ENCODE results near the gene SEC14L6.
"Not testable (repeated sequence)": the region's sequence is repeated elsewhere in the genome, so short reads cannot be mapped to it uniquely, and the experiment has no call there.

SEC14L6 gene

DNA sequence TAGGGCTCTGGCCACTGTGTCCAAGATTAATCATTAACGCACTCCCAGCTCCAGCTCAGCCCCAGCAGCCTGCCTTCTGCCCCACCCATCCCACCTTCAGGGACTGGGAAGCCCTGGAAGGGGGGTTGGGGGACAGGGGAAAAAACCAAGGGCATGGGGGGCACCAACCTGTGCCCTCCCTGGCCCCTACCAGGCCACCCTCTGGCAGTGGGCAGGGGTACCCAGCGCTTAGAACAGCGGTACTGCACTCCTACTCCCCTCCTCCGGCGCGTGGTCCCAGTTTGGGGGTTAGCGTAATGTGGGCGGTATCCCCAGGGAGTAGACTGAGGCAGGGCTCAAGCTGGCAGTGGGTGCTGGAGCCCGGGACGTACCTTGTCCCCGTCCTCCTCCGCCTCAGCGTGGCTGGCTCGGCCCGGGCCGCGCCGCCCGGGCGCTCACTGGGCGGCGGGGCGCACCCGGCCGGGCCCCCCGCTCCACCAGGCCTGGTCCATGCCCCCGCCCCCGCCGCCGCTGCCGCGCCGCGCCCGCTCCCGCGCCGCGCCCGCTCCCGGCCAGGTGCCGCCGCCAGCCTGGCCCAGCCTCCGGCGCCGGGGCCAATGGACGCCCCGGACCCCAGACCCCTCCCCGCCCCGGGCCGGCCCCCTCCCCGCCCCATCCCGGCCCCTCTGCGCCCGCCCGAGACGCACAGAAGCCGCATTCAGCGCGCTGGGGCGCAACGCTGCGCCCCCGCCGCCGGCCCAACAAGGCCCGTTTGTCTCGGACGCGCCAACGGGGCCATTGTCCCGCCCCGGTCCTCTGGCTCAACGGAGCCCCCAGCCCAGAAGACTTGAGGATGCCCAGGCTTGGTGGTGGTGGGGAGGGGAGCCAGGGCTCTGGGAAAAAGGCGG, 27.8 kb upstream of the SEC14L6 start, which contains the start of gene GAL3ST1:
GAL3ST1 (minus strand) TSS at position 571 of the 887 bp plus-strand sequence. CDS start 17,273 bp downstream, outside the sequence.
- ChIA-PET POLR2A (ENCODE audit: low non-redundant PET) (no interaction called here), CTCF (no interaction called here)
- TF ChIP-seq, protein P1, sequence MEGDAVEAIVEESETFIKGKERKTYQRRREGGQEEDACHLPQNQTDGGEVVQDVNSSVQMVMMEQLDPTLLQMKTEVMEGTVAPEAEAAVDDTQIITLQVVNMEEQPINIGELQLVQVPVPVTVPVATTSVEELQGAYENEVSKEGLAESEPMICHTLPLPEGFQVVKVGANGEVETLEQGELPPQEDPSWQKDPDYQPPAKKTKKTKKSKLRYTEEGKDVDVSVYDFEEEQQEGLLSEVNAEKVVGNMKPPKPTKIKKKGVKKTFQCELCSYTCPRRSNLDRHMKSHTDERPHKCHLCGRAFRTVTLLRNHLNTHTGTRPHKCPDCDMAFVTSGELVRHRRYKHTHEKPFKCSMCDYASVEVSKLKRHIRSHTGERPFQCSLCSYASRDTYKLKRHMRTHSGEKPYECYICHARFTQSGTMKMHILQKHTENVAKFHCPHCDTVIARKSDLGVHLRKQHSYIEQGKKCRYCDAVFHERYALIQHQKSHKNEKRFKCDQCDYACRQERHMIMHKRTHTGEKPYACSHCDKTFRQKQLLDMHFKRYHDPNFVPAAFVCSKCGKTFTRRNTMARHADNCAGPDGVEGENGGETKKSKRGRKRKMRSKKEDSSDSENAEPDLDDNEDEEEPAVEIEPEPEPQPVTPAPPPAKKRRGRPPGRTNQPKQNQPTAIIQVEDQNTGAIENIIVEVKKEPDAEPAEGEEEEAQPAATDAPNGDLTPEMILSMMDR (conservative IDR thresholded peaks at IDR 0.05; ENCODE audit: low read depth): no peak
- no peak for DNase-seq (ENCODE audit: low spot score)
- peak within 1 kb of the TSS; percentile 8 for H3K27ac ChIP-seq

DNA sequence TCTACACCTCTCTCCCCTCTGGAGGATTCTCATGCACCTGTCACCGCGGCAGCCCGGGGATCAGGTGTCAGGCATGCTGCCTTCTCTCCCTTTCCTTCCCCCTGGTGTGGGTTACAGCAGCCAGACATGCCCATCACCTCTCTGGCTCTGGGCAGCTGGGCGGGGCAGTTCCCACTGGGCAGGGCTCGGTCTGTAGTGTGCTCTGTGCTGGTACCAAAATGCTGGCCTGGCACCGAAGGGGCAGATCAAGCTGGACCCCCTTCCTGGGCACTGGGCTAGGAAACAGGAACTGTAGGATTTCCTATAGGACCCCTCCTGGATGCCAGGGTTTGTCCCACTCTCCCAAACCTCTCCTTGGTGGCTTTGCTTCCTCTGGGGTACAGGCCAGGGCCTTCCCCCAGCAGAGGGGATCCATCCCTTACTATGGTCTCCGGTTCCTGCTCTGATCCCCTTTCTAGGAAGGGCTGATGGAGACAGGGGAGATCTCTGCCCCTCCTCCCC, 27.1 kb upstream of the SEC14L6 start:
- no peak for DNase-seq (ENCODE audit: low spot score)
- TF ChIP-seq, protein P1 (conservative IDR thresholded peaks at IDR 0.05; ENCODE audit: low read depth): no peak
- ChIA-PET CTCF (no interaction called here), POLR2A (ENCODE audit: low non-redundant PET) (no interaction called here)
- H3K27ac ChIP-seq: no peak overlapping the region

DNA sequence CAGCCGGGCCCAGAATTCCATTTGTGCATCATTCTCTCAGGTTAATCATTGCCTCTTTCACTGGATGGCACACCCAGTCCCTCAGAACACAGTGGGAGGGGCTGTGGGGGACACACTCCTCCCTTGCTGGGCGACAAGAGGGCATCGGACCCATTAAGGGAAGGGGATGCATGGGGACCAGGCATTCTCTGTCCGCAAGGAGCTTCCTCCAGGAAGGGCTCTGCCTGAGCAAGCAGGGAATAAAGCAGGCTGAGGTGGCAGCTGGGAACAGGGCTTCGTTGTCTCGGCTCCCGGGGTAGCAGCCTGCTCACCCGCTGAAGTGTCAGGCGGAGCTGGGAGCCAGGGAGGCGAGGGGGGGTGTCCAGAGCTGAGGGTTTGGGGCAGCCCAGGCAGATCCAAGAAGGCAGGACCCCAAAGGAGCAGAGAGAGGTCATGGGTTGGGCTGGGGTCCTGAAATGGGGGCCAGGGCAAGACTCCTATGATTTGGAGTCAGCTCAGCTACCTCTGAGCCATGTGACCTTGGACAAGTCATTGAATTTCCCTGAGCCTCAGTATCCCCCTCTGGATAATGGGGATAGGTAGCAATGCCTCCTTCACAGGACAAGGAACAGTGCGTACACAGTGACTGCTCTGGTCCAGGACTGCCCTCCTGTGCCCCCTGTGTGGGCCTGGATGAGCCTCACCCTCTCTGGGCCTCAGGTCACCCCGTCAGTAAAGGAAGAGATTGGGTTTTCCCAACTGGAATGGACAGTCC, 26.5 kb upstream of the SEC14L6 start:
- ChIA-PET CTCF (no interaction called here), POLR2A (ENCODE audit: low non-redundant PET) (no interaction called here)
- no peak overlapping the region for H3K27ac ChIP-seq
- TF ChIP-seq, protein P1 (conservative IDR thresholded peaks at IDR 0.05; ENCODE audit: low read depth): no peak
- no peak for DNase-seq (ENCODE audit: low spot score)

DNA sequence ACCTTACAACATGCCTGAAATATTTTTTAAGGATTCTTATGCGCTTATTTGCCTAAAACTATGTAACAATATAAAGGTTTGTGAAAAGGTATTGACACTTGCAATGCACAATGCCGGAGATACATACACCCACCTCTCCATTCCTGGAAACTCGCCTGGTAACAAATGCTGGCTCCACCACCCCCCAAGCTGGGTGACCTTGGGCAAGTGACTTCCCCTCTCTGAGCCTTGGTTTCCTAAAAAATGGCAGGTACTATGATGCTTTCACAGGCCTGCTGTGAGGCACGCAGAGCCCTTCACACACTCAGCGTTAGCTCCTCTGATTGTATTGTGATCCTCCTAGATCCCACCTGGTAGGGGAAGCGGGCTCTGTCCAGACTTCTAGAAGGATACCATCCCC, 25.7 kb upstream of the SEC14L6 start:
- CTCF ChIA-PET: no interaction called here
- TF ChIP-seq, protein P1 (conservative IDR thresholded peaks at IDR 0.05; ENCODE audit: low read depth): no peak
- POLR2A ChIA-PET (ENCODE audit: low non-redundant PET): no interaction called here
- H3K27ac ChIP-seq: no peak overlapping the region
- DNase-seq (ENCODE audit: low spot score): no peak

DNA sequence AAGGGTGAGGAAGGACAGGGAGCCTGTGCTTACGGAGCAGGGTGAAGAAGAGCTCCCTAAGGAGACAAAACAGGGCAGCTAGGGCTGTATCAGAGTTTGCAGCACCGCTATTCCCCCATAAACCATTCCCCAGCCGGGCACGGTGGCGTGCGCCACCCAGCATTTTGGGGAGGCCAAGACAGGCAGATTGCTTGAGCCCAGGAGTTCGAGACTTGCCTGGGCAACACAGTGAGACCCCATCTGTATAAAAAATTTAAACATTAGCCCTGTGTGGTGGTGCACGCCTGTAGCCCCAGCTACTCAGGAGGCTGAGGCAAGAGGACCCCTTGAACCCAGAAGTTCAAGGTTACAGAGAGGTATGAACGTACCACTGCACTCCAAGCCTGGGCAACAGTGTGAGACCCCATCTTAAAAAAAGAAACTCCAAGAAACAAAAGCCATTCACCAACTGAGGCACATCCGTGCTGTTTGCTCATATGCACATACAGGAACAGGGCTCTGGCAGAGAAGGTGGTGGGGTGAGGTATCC, 23.2 kb upstream of the SEC14L6 start:
- POLR2A ChIA-PET (ENCODE audit: low non-redundant PET): no interaction called here
- no peak for DNase-seq (ENCODE audit: low spot score)
- no peak overlapping the region for H3K27ac ChIP-seq
- CTCF ChIA-PET: no interaction called here
- TF ChIP-seq, protein P1 (conservative IDR thresholded peaks at IDR 0.05; ENCODE audit: low read depth): no peak

DNA sequence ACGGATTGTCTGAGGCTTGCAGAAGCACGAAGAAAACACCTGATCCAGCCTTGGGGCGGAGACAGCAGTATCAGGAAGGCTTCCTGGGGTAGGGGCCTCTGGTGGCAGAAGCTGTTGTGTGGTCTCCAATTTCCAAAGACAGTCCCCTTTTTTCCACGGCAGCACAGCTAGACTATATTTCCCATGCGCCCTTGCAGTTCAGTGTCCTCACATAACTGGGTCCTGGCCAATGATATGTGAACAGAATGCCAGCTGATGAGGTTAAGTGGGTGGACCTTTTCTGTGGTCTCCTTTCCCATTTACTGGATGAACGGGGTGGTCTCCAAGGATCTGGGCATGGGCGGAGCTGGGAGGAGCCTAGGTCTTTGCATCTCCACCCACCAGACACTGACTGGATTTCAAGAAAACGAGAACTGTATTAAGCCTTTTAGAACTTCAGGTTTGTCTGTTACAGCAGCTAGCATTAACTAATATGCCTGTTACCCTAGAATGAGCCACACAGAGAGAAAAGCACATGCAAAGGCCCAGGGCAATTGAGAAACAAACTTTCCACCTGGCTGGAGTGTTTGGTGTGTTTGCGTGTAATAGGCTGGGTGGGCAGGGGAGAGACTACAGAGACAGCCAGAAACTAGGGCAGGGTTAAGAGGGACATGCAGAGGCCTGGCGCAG, 21.7 kb upstream of the SEC14L6 start:
- POLR2A ChIA-PET (ENCODE audit: low non-redundant PET): no interaction called here
- H3K27ac ChIP-seq: no peak overlapping the region
- no peak for DNase-seq (ENCODE audit: low spot score)
- CTCF ChIA-PET: no interaction called here
- TF ChIP-seq, protein P1 (conservative IDR thresholded peaks at IDR 0.05; ENCODE audit: low read depth): no peak

DNA sequence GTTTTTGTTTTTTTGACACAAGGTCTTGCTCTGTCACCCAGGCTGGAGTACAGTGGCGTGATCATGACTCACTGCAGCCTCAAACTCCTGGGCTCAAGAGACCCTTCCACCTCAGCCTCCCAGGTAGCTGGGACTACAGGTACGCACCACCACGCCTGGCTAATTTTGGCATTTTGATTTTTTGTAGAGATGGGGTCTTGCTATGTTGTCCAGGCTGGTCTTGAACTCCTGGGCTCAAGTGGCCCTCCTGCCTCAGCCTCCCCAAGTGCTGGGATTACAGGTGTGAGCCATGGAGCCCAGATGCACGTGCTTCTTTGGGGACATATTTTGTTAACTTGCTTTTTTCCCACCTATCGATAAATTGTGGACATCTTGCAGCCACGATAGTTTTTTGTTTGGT, 20.7 kb upstream of the SEC14L6 start:
- POLR2A ChIA-PET (ENCODE audit: low non-redundant PET); CTCF ChIA-PET; H3K27ac ChIP-seq; DNase-seq (ENCODE audit: low spot score): not testable (repeated sequence)
